HCT116 (cell line): ENCODE results near the gene B4GALT4. TPM values are rescaled to one million over a fixed set of nuclear protein-coding genes. Genes with fewer than 3 reads are reported as not detected.

Experiments used
- ATAC-seq: fragments of 200-7000 bp; cut with Tn5 transposase; 2 replicates; pipeline ENCODE4 v1.9.1; 2020; ENCODE audit warnings: mild to moderate bottlenecking, moderate library complexity
- BruUV-seq: library from RNA; stranded (reverse); fragments of 400-500 nt; replicated peaks from 2 replicates; lab custom pipeline; 2021; lab: Mats Ljungman, UMichigan
- CTCF ChIA-PET: fragments of 300-600 bp; sonication (Branson Sonifier 250); formaldehyde crosslinking; loops from one replicate; lab custom pipeline; 2021; ENCODE audit warnings: antibody characterized with exemption; lab: Charles Lee
- POLR2A ChIA-PET: fragments of 300-600, 350-600 bp; sonication (Branson Sonifier 250); formaldehyde crosslinking; loops from one replicate; lab custom pipeline; 2021; ENCODE audit warnings: antibody characterized with exemption; lab: Charles Lee
- RAD21 ChIA-PET, 2 experiments: fragments of 300-600 bp; sonication (Branson Sonifier 250); formaldehyde crosslinking; loops; one replicate each; lab custom pipeline; 2023; ENCODE audit warnings: low total read pairs in 2 of 2; ENCODE audit not compliant: uncharacterized antibody in 2 of 2, unreplicated experiment in 2 of 2, low non-redundant PET in 1 of 2; lab: Charles Lee
- DNase-seq: peaks from one replicate; pipeline ENCODE4 v3.0.0-alpha.2; 2010; ENCODE audit warnings: low read depth, low spot score
- H2AFZ ChIP-seq: fragments of 200-600 bp; shearing (Covaris generic), sonication (generic); 2 replicates; pipeline ENCODE4 v1.6.1; 2017; ENCODE audit warnings: low read depth, mixed run types, mixed read lengths, antibody characterized with exemption, low read length; ENCODE audit not compliant: poor library complexity, severe bottlenecking
- H3K27ac ChIP-seq: 2 replicates; pipeline ENCODE4 v1.5.1; 2012; ENCODE audit warnings: low read depth, low read length
- H3K27me3 ChIP-seq: fragments of 200-600 bp; sonication (generic); 2 replicates; pipeline ENCODE4 v1.6.1; 2016; ENCODE audit warnings: mixed run types, low read length, mixed read lengths; ENCODE audit not compliant: insufficient read depth
- H3K36me3 ChIP-seq, 2 experiments: fragments of 200-500 bp in 1 of 2; fragments of 200-600 bp in 1 of 2; sonication (Bioruptor generic) in 1 of 2; sonication (generic) in 1 of 2; 2 replicates each; pipeline versions ENCODE4 v1.5.1 to v1.6.1; 2014 to 2016; ENCODE audit warnings: low read length in 2 of 2, inconsistent platforms in 1 of 2, mixed read lengths in 1 of 2, mixed run types in 1 of 2; ENCODE audit not compliant: insufficient read depth in 2 of 2, control insufficient read depth in 1 of 2
- H3K4me1 ChIP-seq, 2 experiments: fragments of 200-600 bp in 1 of 2; sonication (generic) in 1 of 2; 2 replicates each; pipeline versions ENCODE4 v1.5.1 to v1.6.1; 2012 to 2017; ENCODE audit warnings: low read length in 2 of 2, inconsistent platforms in 1 of 2, mild to moderate bottlenecking in 1 of 2, mixed read lengths in 1 of 2, mixed run types in 1 of 2, moderate library complexity in 1 of 2; ENCODE audit not compliant: insufficient read depth in 2 of 2, control insufficient read depth in 1 of 2
- H3K4me2 ChIP-seq: fragments of 200-600 bp; sonication (generic); 2 replicates; pipeline ENCODE4 v1.6.1; 2017; ENCODE audit warnings: mixed run types, low read length, mixed read lengths
- H3K4me3 ChIP-seq, 2 experiments: fragments of 200-600 bp in 1 of 2; sonication (generic) in 1 of 2; replicated peaks in 1 of 2; 2 replicates each; pipeline ENCODE4 v1.5.1; 2011 to 2016; ENCODE audit warnings: low read length in 2 of 2, control low read depth in 1 of 2, low read depth in 1 of 2, mild to moderate bottlenecking in 1 of 2, mixed read lengths in 1 of 2, mixed run types in 1 of 2
- H3K79me2 ChIP-seq: fragments of 200-600 bp; sonication (generic); 2 replicates; pipeline ENCODE4 v1.6.1; 2017; ENCODE audit warnings: mild to moderate bottlenecking, mixed run types, low read length, moderate library complexity, mixed read lengths; ENCODE audit not compliant: insufficient read depth
- H3K9ac ChIP-seq: fragments of 200-600 bp; sonication (generic); 2 replicates; pipeline ENCODE4 v1.6.1; 2016; ENCODE audit warnings: low read length, mixed read lengths
- H3K9me2 ChIP-seq: fragments of 200-600 bp; sonication (generic), shearing (Covaris generic); 2 replicates; pipeline ENCODE4 v1.6.1; 2017; ENCODE audit warnings: mixed run types, mild to moderate bottlenecking, moderate library complexity; ENCODE audit not compliant: insufficient read depth
- H3K9me3 ChIP-seq, 2 experiments: fragments of 200-500 bp in 1 of 2; fragments of 200-600 bp in 1 of 2; sonication (Bioruptor generic) in 1 of 2; sonication (generic) in 1 of 2; 2 replicates each; pipeline ENCODE4 v1.6.1; 2014 to 2017; ENCODE audit warnings: low read length in 2 of 2, mixed read lengths in 2 of 2, inconsistent platforms in 1 of 2, low read depth in 1 of 2, mild to moderate bottlenecking in 1 of 2, mixed run types in 1 of 2, moderate library complexity in 1 of 2; ENCODE audit not compliant: control insufficient read depth in 1 of 2, insufficient read depth in 1 of 2
- H4K20me1 ChIP-seq: fragments of 200-600 bp; sonication (generic), shearing (Covaris generic); 2 replicates; pipeline ENCODE4 v1.6.1; 2017; ENCODE audit warnings: mixed run types, mild to moderate bottlenecking, moderate library complexity; ENCODE audit not compliant: insufficient read depth
- ATF3 ChIP-seq: IDR thresholded peaks from 2 replicates; pipeline ENCODE4 v1.6.1; 2012
- CBX3 ChIP-seq: IDR thresholded peaks from 2 replicates; pipeline ENCODE4 v1.6.1; 2012; ENCODE audit warnings: low read depth
- CEBPB ChIP-seq: IDR thresholded peaks from 2 replicates; pipeline ENCODE4 v1.6.1; 2012; ENCODE audit warnings: low read depth
- EGR1 ChIP-seq: IDR thresholded peaks from 2 replicates; pipeline ENCODE4 v1.6.1; 2012; ENCODE audit warnings: low read depth
- ELF1 ChIP-seq: IDR thresholded peaks from 2 replicates; pipeline ENCODE4 v1.6.1; 2012; ENCODE audit warnings: low read depth, borderline replicate concordance
- EZH2 ChIP-seq: fragments of 200-600 bp; sonication (generic); IDR thresholded peaks from 2 replicates; pipeline ENCODE4 v1.6.1; 2017; ENCODE audit warnings: antibody characterized with exemption, mixed run types
- EZH2phosphoT487 ChIP-seq: fragments of 200-600 bp; IDR thresholded peaks from 2 replicates; pipeline ENCODE4 v1.6.1; 2018; ENCODE audit warnings: antibody characterized with exemption, borderline replicate concordance
- FOSL1 ChIP-seq: IDR thresholded peaks from 2 replicates; pipeline ENCODE4 v1.6.1; 2012; ENCODE audit warnings: low read depth
- JUND ChIP-seq: IDR thresholded peaks from 2 replicates; pipeline ENCODE4 v1.6.1; 2012
- POLR2AphosphoS5 ChIP-seq: IDR thresholded peaks from 2 replicates; pipeline ENCODE4 v1.6.1; 2011; ENCODE audit warnings: mild to moderate bottlenecking, low read depth, low read length, moderate library complexity
- RAD21 ChIP-seq: IDR thresholded peaks from 2 replicates; pipeline ENCODE4 v1.6.1; 2012; ENCODE audit warnings: low read depth, mild to moderate bottlenecking
- YY1 ChIP-seq: IDR thresholded peaks from 2 replicates; pipeline ENCODE4 v1.6.1; 2011; ENCODE audit warnings: low read length, low read depth, moderate library complexity, mild to moderate bottlenecking; ENCODE audit not compliant: insufficient replicate concordance; ENCODE audit errors: extremely low read depth
- ZFX ChIP-seq: fragments of 450-650 bp; IDR thresholded peaks from 2 replicates; pipeline ENCODE4 v1.6.1; 2017
- intact Hi-C: fragments of 100-400 bp; cut with micrococcal nuclease; formaldehyde crosslinking; loops from 2 replicates; pipeline ENCODE4 v1.10.0; 2022
- total RNA-seq: library from RNA; stranded (reverse); gene quantifications from one replicate; pipeline ENCODE4 v1.2.1, GENCODE V29; 2021; ENCODE audit not compliant: unreplicated experiment
- TF ChIP-seq, protein P1 (sequence below): IDR thresholded peaks from 2 replicates; pipeline ENCODE4 v1.6.1; 2012
- TF ChIP-seq, protein P2 (sequence below): IDR thresholded peaks from 2 replicates; pipeline ENCODE4 v1.6.1; 2012; ENCODE audit warnings: low read depth

B4GALT4 gene
- total RNA-seq, 1 experiment from 2014 or later, result 15.9 TPM

DNA sequence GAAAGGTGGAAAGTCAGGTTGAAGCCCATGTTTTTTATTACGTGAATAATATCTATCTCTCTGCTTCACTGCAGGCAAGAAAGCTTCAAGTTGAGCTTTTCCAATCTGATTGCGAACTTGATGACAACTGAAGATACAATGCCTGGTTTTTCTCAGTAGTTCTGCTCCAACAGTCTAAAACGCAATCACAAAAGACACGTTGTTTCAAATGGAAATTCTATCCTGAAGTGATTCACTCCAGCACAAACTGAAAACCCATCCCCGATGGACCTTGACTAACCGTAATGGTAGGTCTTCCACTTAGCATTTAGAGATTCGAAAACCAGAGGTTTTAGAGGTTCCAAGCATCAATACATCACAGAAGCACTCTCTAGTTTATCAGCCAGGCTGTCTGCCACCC, 10.6 kb downstream of the B4GALT4 start:
- no peak for TF ChIP-seq EZH2phosphoT487
- TF ChIP-seq, protein P1, sequence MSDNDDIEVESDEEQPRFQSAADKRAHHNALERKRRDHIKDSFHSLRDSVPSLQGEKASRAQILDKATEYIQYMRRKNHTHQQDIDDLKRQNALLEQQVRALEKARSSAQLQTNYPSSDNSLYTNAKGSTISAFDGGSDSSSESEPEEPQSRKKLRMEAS, result no peak
- TF ChIP-seq YY1, result no peak
- no peak for TF ChIP-seq ZFX
- TF ChIP-seq JUND, result no peak
- no peak for TF ChIP-seq ELF1
- no peak for TF ChIP-seq CEBPB
- no peak for TF ChIP-seq EGR1
- TF ChIP-seq ATF3, result no peak
- no peak for TF ChIP-seq CBX3
- TF ChIP-seq, protein P2, sequence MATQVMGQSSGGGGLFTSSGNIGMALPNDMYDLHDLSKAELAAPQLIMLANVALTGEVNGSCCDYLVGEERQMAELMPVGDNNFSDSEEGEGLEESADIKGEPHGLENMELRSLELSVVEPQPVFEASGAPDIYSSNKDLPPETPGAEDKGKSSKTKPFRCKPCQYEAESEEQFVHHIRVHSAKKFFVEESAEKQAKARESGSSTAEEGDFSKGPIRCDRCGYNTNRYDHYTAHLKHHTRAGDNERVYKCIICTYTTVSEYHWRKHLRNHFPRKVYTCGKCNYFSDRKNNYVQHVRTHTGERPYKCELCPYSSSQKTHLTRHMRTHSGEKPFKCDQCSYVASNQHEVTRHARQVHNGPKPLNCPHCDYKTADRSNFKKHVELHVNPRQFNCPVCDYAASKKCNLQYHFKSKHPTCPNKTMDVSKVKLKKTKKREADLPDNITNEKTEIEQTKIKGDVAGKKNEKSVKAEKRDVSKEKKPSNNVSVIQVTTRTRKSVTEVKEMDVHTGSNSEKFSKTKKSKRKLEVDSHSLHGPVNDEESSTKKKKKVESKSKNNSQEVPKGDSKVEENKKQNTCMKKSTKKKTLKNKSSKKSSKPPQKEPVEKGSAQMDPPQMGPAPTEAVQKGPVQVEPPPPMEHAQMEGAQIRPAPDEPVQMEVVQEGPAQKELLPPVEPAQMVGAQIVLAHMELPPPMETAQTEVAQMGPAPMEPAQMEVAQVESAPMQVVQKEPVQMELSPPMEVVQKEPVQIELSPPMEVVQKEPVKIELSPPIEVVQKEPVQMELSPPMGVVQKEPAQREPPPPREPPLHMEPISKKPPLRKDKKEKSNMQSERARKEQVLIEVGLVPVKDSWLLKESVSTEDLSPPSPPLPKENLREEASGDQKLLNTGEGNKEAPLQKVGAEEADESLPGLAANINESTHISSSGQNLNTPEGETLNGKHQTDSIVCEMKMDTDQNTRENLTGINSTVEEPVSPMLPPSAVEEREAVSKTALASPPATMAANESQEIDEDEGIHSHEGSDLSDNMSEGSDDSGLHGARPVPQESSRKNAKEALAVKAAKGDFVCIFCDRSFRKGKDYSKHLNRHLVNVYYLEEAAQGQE, result no peak
- TF ChIP-seq POLR2AphosphoS5, result no peak
- TF ChIP-seq EZH2, result no peak
- TF ChIP-seq RAD21, result no peak
- TF ChIP-seq FOSL1, result no peak
- POLR2A ChIA-PET, result interaction anchor here (1.3 kb wide), 1 partner anchor 11 kb away, joined by 3 read pairs; the partner anchor contains the start of gene B4GALT4
- BruUV-seq, result no TSS peak
- RAD21 ChIA-PET, result no interaction called here
- Histone ChIP-seq H3K27me3 (no peaks in the 10 kb centered on the region), H3K9me2 (no peaks in the 10 kb centered on the region), H3K9me3 (no peaks in the 10 kb centered on the region), H4K20me1 (no peaks in the 10 kb centered on the region), H3K4me3 (no peak overlapping the region), H2AFZ (no peak overlapping the region), H3K79me2 (no peaks in the 10 kb centered on the region), H3K36me3 (peaks cover 5 to 9% of the 10 kb centered on the region in 2 experiments; a peak in 3 of 4 replicates), H3K4me2 (no peak overlapping the region), H3K27ac (no peak overlapping the region), H3K4me1 (no peaks in the 10 kb centered on the region), H3K9ac (no peak overlapping the region)
- CTCF ChIA-PET, result interaction anchor here (1.4 kb wide), 1 partner anchor 11 kb away, joined by 5 read pairs; the partner anchor contains the start of gene B4GALT4
- intact Hi-C loops, result no loop called here
- no peak for ATAC-seq
- no peak for DNase-seq
